ENCODE data around the gene RAPGEF6. TPM values are rescaled to one million over a fixed set of nuclear protein-coding genes. Genes with fewer than 3 reads are reported as not detected.
"Not testable (repeated sequence)": the region's sequence is repeated elsewhere in the genome, so short reads cannot be mapped to it uniquely, and the experiment has no call there.

RAPGEF6 gene
- total RNA-seq, 2 donors from 2014 or later = 18.4 to 18.8 TPM

DNA sequence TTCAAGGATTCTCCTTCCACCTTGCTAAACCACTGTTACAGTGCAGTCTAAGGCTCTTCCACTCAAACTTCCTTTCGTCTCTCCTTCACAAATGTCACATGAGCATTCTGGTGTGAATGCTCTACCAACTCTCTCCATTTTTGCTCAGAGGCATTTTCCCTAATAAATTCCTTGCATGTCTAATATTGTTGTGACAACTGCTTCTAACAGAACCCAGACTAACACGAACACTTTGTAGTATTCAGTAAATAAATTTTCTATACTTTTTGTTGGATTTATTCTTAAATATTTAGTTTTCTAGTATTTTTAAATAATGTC is 24.0 kb downstream of the RAPGEF6 start:
- intact Hi-C loops (cut with DNase I, micrococcal nuclease) = no loop called here
- no peak for ATAC-seq
- DNase-seq = no peak

DNA sequence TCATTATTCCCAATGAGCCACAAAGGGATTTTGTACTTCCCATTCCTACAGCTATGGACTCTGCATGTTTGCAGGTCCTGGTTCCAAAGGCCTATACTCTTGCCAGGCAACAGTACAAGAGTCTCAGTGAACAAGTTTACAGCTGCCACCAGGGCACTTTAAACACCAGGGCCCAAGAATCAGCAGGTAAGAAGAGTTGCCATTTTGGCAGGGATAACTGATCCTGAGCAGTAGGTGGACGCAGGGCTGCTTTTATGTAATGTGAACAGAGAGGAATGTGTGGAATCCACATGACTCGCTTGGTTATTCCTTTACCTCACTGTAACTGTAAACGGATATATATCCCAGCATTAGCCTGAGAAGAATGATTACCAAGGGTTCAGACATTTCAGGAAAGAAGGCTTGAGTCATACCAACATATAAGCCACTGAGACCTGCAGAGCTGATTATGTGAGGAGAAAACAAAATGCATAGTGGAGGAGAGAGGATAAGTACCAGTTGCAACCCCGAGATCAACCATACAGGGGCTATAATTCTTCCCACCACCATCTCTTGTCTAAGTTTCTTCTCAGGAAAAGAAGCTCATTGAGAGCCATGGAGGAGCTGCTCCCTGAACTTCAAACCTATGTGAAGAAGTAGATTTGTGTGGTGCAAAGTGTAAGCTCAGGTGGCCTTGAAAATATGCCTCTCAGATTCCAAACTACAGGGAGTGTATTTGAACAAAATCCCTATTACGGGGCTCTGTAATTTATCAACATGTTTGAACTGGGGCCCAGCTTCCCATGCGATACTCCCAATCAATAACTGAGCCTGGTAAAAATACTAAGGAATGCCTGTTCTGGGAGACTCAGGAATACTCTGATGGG is 24.6 kb downstream of the RAPGEF6 start:
- intact Hi-C loops (cut with DNase I, micrococcal nuclease) = no loop called here
- DNase-seq (no peak), ATAC-seq (no peak)

DNA sequence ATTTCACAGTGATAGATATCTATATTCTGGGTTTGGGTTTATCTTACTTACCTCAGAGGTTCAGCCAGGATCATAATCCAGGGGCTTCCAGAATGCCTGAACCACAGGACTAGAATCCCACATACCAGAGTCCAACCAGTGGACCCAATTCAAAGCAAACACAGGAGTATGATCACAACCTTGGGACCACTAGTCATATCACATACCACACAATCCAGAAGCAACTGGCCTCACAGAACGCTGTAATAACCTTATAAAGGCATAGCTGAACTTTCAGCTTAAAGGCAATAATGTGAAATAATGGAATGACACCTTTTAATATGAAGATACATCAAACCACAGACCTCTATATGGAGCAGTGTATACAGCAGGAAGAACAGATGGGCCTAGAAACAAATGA is 25.3 kb downstream of the RAPGEF6 start:
- DNase-seq (no peak), ATAC-seq (no peak)
- intact Hi-C loops (cut with DNase I, micrococcal nuclease) = no loop called here

DNA sequence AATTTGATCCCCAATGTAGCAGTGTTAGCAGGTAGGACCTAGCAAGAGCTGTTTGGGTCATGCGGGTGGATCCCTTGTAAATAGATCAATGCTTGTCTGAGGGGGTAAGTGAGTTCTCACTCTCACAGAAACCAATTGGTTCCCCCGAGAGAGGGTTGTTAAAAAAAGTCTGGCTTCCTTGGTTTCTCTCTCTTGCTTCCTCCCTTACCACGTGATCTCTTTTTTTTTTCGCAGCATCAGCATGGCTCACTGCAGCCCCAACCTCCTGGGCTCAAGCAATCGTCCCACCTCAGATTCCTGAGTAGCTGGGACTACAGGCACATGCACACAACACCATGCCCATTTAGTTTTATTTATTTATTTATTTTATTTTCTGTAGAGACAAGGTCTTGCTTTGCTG is 26.4 kb downstream of the RAPGEF6 start:
- intact Hi-C loops (cut with DNase I, micrococcal nuclease) = no loop called here

DNA sequence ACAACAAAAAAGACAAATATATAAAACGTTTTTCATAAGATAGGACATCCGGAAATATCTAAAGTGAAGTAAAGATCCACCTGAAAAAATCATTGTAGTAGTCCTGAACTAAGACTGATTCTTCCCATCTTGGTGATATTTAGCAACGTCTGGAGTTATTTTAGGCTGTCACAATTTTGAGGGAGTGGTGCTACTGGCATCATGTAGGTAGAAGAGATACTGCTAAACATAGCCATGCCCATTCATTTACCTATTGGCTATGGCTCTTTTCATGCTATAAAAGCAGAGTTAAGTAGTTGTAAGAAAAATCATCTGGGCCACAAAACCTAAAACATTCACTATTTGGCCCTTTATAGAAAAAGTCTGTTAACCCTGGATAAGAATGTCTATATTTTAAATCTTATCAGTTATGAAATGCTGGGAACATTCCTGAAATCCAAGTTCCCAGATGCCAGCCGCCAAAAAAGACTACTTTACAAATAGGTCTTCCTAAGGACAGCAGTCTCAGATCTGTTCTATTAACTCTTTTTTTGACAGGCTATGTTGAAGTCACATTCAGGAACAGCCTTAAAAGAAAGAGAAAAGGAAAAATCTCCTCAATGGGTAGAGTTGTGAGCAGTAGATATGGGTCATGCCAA is 27.0 kb downstream of the RAPGEF6 start:
- intact Hi-C loops (cut with DNase I, micrococcal nuclease) = no loop called here
- no peak for DNase-seq
- no peak for ATAC-seq

More for the DNA sequence above, 26.4 kb downstream of the RAPGEF6 start:
- no peak for DNase-seq
- ATAC-seq = no peak

DNA sequence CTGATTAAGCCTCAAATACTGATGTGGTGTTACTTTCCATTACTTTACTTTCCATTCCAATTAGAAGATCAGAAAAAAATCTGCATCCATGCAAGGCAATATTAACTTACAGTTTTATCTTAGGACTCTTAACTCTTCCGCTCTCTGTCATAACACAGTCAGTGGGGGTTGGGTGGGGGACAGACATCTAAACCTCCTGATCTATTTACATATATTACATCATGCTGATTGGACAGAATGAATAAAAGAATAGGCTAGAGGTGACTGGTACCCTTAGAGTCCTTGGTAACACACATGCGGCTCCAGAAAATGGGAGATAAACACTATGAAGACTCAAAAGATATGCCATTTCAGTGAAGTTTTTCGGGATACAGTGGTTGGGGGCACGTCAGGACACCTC is 27.6 kb downstream of the RAPGEF6 start:
- ATAC-seq = no peak
- intact Hi-C loops (cut with DNase I, micrococcal nuclease) = no loop called here
- no peak for DNase-seq

DNA sequence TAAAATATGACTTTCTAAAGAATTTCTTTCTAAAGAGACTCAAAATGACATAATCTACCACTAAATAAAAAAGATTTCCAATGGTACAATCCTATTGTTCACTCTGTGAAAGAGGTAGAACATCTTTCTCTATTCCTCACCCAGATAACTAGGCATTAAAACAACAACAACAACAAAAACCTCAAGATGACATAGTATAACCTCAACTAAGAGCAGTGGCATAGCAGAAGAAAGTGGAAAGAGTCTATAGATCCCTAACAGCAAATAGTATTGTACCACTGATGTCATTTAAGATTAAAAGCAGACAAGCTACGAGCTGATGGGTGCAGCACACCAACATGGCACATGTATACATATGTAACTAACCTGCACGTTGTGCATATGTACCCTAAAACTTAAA is 29.9 kb downstream of the RAPGEF6 start:
- intact Hi-C loops (cut with DNase I, micrococcal nuclease) = no loop called here

DNA sequence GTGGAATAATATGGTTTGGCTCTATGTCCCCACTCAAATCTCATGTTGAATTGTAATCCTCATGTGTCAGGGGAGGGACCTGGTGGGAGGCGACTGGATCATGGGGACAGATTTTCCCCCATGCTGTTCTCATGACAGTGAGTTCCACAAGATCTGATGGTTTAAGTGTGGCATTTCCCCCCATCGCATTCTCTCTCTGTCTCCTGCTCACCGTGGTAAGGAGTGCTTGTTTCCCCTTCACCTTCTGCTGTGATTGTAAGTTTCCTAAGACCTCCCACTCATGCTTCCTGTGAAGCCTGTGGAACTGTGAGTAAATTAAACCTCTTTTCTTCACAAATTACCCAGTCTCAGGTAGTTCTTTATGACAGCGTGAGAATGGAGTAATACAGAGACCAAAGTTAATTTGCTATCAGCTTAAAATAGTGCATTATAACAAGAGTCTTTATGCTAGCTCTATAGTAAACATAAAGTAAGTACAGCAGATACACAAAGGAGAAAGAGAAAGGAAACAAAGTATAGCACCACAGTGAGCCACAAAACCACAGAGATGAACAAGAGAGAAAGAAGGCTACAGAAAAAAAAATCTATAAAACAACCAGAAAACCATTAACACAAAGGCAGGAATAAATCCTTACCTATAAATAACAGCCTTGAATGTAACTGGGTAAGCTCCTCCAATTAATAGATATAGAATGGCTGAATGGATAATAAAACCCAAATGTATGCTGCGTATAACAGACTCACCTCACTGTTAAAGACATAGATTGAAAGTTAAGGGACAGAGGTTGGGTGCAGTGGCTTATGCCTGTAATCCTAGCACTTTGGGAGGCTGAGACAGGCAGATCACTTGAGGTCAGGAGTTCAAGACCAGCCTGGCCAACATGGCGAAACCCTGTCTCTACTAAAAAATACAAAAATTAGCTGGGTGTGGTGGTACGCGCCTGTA is 39.7 kb downstream of the RAPGEF6 start:
- no peak for DNase-seq
- ATAC-seq = no peak
- intact Hi-C loops (cut with DNase I, micrococcal nuclease) = no loop called here

More for the DNA sequence above, 29.9 kb downstream of the RAPGEF6 start:
- DNase-seq (no peak), ATAC-seq (no peak)

DNA sequence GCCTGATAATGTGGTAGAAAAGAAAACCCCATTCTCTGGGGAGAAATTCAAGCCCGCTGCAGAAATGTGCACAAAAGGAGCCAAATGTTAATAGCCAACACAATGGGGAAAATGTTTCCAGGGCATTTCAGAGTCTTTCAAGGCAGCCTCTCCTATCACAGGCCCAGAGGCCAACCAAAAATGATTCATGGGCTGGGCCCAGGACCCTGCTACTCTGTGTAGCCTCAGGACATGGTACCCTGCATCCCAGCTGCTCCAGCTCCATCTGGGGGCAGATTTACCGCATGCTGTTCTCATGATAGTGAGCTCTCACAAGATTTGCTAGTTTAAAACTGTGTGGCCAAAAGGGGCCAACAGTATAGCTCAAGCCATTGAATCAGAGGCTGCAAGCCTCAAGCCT is 41.1 kb downstream of the RAPGEF6 start:
- intact Hi-C loops (cut with DNase I, micrococcal nuclease) = no loop called here
- DNase-seq (no peak), ATAC-seq (no peak)

DNA sequence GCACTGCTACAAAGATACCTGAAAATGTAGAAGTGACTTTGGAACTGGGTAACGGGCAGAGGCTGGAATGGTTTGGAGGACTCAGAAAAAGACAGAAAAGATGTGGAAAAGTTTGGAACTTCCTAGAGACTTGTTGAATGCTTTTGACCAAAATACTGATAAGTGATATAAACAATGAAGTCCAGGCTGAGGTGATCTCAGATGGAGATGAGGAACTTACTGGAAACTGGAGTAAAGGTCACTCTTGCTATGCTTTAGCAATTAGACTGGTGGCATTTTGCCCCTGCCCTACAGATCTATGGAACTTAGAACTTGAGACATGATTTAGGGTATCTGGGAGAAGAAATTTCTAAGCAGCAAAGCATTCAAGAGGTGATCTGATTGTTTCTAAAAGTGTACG is 41.6 kb downstream of the RAPGEF6 start:
- intact Hi-C loops (cut with DNase I, micrococcal nuclease); ATAC-seq; DNase-seq: not testable (repeated sequence)

DNA sequence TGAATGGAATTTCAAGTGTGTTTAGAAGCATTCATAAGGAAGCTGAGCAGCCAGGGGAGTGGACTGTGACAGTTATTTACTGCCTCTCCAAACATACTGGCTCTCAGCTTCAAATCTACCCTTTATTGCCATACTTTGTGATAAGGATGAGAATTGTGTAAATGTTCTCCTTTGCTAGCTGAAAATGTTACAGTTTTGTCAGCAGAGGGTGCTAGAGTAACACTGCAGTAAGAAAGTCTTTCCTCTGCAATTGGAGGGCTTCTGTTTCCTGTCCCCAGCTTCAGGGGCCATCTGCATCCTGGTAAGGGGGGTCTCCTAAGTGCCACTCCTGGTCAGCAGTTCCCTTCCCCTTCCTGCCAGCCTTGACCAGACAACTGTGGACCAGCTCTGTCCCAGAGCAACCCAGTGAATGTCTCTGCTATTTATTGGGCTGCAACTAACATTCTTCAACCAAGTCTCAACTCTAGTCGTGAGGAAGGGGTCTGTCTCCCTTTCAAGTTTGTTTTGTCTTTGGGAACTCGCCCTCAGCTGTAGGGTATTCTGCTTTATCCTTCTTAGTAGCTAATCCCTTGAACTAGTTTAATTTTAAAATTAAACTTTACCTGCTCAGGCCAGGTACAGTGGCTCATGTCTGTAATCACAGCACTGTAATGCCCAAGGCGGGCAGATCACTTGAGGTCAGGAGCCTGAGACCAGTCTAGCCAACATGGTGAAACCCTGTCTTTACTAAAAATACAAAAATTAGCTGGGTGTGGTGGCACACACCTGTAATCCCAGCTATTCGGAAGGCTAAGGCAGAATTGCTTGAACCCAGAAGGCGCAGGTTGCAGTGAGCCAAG is 45.3 kb downstream of the RAPGEF6 start:
- ATAC-seq = peak; percentile 99
- intact Hi-C loops (cut with DNase I, micrococcal nuclease) = loop anchor here (2.0 to 10.0 kb wide), 2 partner anchors 417 to 425 kb away; partner anchors contain the start of gene ACSL6 (in 1 of the 2)
- DNase-seq = peak; percentile 24 to 30

DNA sequence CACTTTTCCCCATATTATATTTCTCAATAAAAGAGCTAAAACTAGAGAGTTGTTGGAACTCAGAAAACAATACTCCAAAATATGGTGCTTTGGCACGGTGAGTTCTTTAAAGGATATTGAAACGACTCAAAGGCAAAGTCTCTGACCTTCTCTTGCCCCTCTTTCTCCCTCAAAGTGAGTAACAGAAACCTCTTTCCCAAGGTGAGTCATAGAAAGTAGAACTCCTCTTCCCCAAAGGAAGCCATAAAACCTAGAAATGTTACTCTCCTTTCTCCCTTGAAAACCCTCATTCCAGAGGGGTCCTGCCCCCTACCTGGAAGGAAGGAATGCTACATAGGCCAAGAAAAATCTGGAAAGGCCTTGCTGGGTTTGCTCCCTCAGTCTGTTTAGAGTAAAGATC is 47.5 kb downstream of the RAPGEF6 start:
- no peak for DNase-seq
- no peak for ATAC-seq
- intact Hi-C loops (cut with DNase I, micrococcal nuclease) = loop anchor here in 1 of 2 donors (10.0 kb wide), 1 partner anchor 427 kb away; the partner anchor contains the start of gene ACSL6

DNA sequence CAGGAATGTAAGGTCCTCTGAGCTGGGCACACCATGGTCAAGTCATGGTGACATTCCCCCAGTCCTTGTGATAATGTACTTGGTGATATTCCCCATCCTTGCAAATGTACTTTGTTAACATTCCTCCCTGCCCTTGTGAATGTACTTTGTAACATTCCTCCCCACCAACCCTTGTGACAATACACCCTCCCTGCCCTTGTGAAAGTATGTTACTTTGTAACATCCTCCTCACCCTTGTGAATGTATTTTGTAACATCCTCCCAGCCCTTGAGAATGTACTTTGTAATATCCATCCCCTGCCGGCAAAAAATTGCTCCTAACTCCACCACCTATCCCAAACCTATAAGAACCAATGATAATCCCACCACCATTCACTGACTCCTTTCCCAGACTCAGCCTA is 53.3 kb downstream of the RAPGEF6 start:
- intact Hi-C loops (cut with DNase I, micrococcal nuclease) = loop anchor here in 1 of 2 donors (10.0 kb wide), 1 partner anchor 433 kb away; the partner anchor contains the start of gene ACSL6
- DNase-seq (no peak), ATAC-seq (no peak)

DNA sequence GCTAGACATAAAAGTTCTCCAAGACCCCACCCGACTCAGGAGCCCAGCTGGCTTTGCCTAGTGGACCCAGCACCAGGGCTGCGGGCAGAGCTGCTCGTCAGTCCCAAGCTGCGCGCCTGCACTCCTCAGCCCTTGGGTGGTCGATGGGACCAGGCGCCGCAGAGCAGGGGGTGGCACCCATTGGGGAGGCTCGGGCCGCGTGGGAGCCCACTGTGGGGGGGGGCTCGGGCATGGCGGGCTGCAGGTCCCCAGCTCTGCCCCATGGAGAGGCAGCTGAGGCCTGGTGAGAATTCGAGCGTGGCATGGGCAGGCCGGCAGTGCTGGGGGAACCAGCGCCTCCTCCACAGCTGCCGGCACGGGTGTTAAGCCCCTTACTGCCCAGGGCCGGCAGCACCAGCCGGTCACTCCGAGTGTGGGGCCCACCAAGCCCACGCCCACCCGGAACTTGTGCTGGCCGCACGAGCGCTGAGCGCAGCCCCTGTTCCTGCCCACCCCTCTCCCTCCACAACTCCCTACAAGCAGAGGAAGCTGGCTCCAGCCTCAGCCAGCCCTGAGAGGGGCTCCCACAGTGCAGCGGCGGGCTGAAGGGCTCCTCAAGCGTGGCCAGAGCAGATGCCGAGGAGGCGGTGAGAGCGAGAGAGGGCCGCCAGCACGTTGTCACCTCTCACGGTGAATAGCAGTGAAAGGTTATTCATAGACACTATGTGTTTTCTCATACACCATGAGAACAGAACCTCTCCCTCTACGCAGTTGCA is 54.9 kb downstream of the RAPGEF6 start:
- no peak for DNase-seq
- no peak for ATAC-seq
- intact Hi-C loops (cut with DNase I, micrococcal nuclease) = loop anchor here in 1 of 2 donors (10.0 kb wide), 1 partner anchor 435 kb away; the partner anchor contains the start of gene ACSL6

DNA sequence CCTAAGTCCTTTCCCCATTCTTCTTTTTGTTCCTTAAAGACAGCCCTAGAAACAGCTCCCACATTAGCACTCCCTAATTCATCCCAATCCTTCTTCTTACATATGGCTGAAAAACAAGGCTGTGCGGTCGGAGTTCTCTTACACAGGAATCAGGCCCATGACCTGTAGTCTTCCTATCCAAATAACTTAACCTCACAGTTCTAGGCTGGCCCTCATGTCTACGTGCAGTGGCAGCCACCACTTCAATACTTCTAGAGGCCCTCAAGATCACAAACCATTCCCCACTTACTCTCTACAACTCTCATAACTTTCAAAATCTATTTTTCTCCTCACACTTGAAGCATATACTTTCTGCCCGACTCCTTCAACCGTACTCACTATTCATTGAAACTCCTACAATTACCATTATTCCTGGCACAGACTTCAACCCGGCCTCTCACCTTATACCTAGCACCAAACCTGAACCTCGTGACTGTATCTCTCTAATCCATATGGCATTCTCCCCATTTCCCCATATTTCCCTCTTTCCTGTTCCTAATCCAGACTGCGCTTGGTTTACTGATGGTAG is 59.3 kb downstream of the RAPGEF6 start:
- intact Hi-C loops (cut with DNase I, micrococcal nuclease) = no loop called here
- no peak for ATAC-seq
- DNase-seq = no peak

DNA sequence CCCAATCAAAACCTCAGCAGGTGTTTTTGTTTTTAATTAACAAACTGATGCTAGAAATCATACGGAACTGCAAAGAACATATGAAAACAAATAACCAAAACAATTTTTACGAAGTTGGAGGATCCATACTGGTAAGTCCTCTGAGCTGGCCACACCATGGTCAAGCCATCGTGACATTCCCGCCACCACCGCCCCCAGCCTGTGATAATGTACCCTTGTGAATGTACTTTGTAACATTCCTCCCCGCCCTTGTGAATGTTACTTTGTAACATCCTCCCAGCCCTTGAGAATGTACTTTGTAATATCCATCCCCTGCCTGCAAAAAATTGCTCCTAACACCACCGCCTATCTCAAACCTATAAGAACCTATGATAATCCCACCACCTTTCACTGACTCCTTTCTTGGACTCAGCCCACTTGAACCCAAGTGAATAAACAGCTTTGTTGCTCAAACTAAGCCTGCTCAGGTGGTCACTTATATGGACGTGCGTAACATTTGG is 63.3 kb downstream of the RAPGEF6 start:
- intact Hi-C loops (cut with DNase I, micrococcal nuclease) = no loop called here
- ATAC-seq = no peak
- no peak for DNase-seq

DNA sequence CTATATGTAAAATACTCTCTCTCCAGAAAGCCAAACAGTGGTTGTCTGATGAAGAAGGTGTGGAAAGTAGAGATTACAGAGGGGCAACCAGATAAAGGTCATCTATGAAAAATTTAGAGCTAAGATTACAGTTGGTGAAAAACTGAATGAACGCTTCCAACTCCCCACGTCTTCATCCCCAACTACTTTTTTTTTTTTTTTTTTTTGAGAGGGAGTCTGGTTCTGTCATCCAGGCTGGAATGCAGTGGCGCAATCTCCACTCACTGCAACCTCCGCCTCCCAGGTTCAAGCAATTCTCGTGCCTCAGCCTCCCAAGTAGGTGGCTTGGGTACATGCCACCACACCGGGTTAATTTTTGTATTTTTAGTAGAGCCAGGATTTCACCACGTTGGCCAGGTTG is 64.3 kb downstream of the RAPGEF6 start:
- DNase-seq (no peak), ATAC-seq (no peak)
- intact Hi-C loops (cut with DNase I, micrococcal nuclease) = no loop called here
